Fibroblast of lung (primary cell): ENCODE results near the gene ADORA2B.

Source experiments
- CTCF ChIP-seq, 2 donors: IDR thresholded peaks in 1 of 2; conservative IDR thresholded peaks in 1 of 2; 1 replicate in 1 of 2; 2 replicates in 1 of 2; pipeline ENCODE4 v1.5.1; 2011 to 2012; ENCODE audit warnings: low read length in 2 of 2, control low read depth in 1 of 2, inconsistent platforms in 1 of 2, low read depth in 1 of 2, mild to moderate bottlenecking in 1 of 2
- EZH2 ChIP-seq: IDR thresholded peaks from 2 replicates; pipeline ENCODE4 v1.5.1; 2012; ENCODE audit warnings: low read length, control low read depth, mild to moderate bottlenecking; ENCODE audit errors: missing control alignments

GRCh38 chr17:15981646-15982580, 37.0 kb downstream of the ADORA2B start:
- TF ChIP-seq CTCF (conservative IDR thresholded peaks at IDR 0.05 in 1 of 2, IDR thresholded peaks at IDR 0.05 in 1 of 2; ENCODE audit: low read depth in 1 of 2, low read length in 2 of 2) (no peak), EZH2 (no peak)
